Heart left ventricle (tissue), 13 donors: ENCODE results near the gene CARMIL3.

Experiments
- CTCF ChIP-seq, 12 donors: fragments of 200-600 bp; sonication (generic) in 4 of 12; IDR thresholded peaks; one replicate each; pipeline versions ENCODE4 v1.5.0 to v1.8.0; 2018 to 2022; ENCODE audit warnings: antibody characterized with exemption in 12 of 12, mild to moderate bottlenecking in 5 of 12
- POLR2A ChIP-seq, 2 donors: fragments of 450-650 bp; IDR thresholded peaks; one replicate each; pipeline ENCODE4 v1.6.1; 2017; ENCODE audit warnings: antibody characterized with exemption in 2 of 2, mild to moderate bottlenecking in 2 of 2, moderate library complexity in 2 of 2
- donor health status: ischemic (EF 13 %, LVEDD 7.1; RV severe dilation, severe dysfunction).
- donor health status: DM: no; HTN: yes; CAD: no.
- donor health status: DM: no; HTN: no; CAD: no.
- donor health status: ischemic (EF 25% LVEDD 6.9; RV normal size, moderate dysfunction).
- donor health status: ischemic (EF 25% LVEDD 5.7; RV mildly dilated, moderate dysfunction).
- donor health status: ischemic (EF 35%, LVEDD 5.7; RV mildly dilated, moderate dysfunction).
- donor health status: nonischemic (EF 11% LVEDD 7.7; RV severe dilation, severe dysfunction).
- donor health status: DM: yes; HTN: yes; CAD: no.
- donor health status: PGD.
- donor health status: ischemic (EF 29% LVEDD 5.4; RV normal size, mild dysfunction).
- donor health status: nonischemic (EF 23%, LVEDD 6.1; RV moderate dilation, normal function).

DNA sequence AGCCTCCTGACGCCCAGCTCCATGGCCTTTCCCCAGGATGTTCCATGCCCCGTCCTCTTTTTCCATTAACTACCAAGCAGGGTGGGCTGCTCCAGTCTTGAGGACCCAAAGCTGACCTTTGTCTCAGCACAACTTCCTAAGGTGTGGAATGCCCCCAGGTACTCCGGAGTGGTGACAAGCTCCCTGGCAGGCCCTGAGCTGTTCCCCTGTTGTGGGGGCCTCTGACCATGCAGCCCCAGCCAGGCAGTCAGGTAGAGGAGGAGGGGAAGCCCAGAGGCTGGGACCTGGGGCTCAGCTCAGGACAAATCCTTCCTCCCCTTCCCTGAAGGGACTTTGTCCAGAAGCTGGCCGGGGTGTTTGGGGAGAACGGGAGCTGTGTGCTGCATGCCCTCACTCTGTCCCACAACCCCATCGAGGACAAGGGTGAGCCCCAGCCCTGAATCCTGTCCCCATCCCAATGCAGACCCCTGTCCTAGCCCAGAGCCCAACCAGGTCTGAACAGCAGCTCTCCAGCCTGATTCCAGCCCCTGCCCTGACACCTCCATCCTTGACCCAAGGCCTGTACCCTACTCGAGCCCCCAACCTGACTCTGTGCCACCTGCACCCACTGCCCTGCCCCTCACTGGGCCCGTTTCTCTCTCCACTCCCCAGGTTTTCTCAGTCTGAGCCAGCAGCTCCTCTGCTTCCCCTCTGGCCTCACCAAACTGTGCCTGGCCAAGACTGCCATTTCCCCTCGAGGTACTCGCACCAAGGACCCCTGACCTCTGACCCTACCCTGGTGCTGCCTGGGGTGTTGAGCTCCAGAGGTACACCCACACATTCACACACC, 4.4 kb downstream of the CARMIL3 start:
- TF ChIP-seq CTCF (IDR thresholded peaks at IDR 0.05) (no peak), POLR2A (IDR thresholded peaks at IDR 0.05) (no peak)
